ENCODE data around the gene MVK. TPM values are rescaled to one million over a fixed set of nuclear protein-coding genes. Genes with fewer than 3 reads are reported as not detected.

MVK gene
- total and polyA plus RNA-seq, 2 experiments from 2014 or later = 6.7 to 11.8 TPM

DNA sequence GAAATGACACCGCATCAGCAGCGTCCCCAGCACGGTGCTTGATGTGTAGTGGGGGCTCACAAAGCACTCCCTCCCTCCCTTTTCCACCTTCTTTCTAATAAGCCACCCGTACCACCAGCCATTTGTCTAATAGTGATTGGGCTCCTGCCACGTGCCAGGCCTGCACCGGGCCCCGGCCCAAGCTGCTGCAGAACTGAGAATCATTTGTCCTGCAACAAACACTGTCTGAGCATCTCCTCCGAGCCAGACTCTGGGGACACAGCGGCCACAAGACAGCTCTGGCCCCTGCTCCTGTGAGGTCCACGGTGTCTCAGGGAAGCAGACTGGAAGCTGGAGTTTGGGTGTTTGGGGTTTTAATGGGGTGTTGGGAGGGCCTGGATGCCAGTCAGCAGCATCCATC, 43.9 kb downstream of the MVK start:
- peaks cover 5% of the 10 kb centered on the region; the same call in 1 of the 2 replicates for H3F3A ChIP-seq (ENCODE audit: insufficient read depth)
- no peak overlapping the region for H3K4me3 ChIP-seq
- no peak overlapping the region for H2AFZ ChIP-seq
- H4K20me1 ChIP-seq (ENCODE audit: insufficient read depth) = no peaks in the 10 kb centered on the region
- no peaks in the 10 kb centered on the region for H3K9me3 ChIP-seq (ENCODE audit: low read depth)
- H3K4me1 ChIP-seq (ENCODE audit: insufficient read depth) = no peaks in the 10 kb centered on the region
- TF ChIP-seq EZH2 (IDR thresholded peaks at IDR 0.05; ENCODE audit: insufficient read depth, poor library complexity, severe bottlenecking) (no peak), EZH2phosphoT487 (IDR thresholded peaks at IDR 0.05; ENCODE audit: insufficient read depth, low read depth) (no peak)
- in situ Hi-C loops (cut with MboI) = no loop called here
- H3K9me2 ChIP-seq (ENCODE audit: insufficient read depth) = no peaks in the 10 kb centered on the region
- H3K36me3 ChIP-seq (ENCODE audit: low read depth) = no peaks in the 10 kb centered on the region
- H3K27me3 ChIP-seq (replicated peaks; ENCODE audit: insufficient read depth) = peaks cover 83% of the 10 kb centered on the region
- no peak overlapping the region for H3K9ac ChIP-seq
- H3K4me2 ChIP-seq (ENCODE audit: unreplicated experiment) = no peak overlapping the region
- no peaks in the 10 kb centered on the region for H3K79me2 ChIP-seq (ENCODE audit: insufficient read depth)
- no peak for DNase-seq
- 47 to 50% methylated on average over 10 of the region's 10 CpGs for WGBS, 2 experiments (ENCODE audit: low coverage in 1 of 2, low lambda C conversion rate in 2 of 2, missing lambda C conversion rate in 2 of 2)
- H3K27ac ChIP-seq = no peak overlapping the region

DNA sequence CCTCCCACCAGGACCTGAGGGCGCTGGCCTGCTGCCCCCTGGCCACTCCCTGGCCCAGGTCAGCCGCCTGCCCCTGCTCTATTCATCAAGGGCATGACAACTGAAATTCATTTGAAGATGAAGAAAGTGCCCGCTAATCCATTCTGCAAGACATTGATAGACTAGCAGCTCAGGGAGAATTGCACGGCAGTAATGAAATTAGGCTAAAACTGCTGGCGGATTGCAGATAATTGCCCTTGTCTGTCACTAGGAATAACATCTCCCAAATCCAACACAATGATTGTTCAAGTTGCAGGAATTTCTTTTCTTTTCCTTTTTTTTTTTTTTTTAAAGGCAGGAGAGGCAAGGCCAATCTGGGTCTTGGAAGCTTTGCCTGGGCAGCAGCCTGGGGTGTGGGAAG, 44.5 kb downstream of the MVK start:
- 50 to 51% methylated on average over 5 of the region's 5 CpGs for WGBS, 2 experiments (ENCODE audit: low coverage in 1 of 2, low lambda C conversion rate in 2 of 2, missing lambda C conversion rate in 2 of 2)
- Histone ChIP-seq H3K9me2 (ENCODE audit: insufficient read depth) (no peaks in the 10 kb centered on the region), H2AFZ (no peak overlapping the region), H3F3A (ENCODE audit: insufficient read depth) (peaks cover 5% of the 10 kb centered on the region; the same call in 1 of the 2 replicates), H3K27ac (no peak overlapping the region), H3K27me3 (replicated peaks; ENCODE audit: insufficient read depth) (peaks cover 80% of the 10 kb centered on the region), H3K4me1 (ENCODE audit: insufficient read depth) (no peaks in the 10 kb centered on the region), H3K4me2 (ENCODE audit: unreplicated experiment) (no peak overlapping the region), H3K4me3 (no peak overlapping the region), H3K79me2 (ENCODE audit: insufficient read depth) (no peaks in the 10 kb centered on the region), H4K20me1 (ENCODE audit: insufficient read depth) (no peaks in the 10 kb centered on the region), H3K9me3 (ENCODE audit: low read depth) (no peaks in the 10 kb centered on the region), H3K9ac (no peak overlapping the region), H3K36me3 (ENCODE audit: low read depth) (no peaks in the 10 kb centered on the region)
- no peak for DNase-seq
- in situ Hi-C loops (cut with MboI) = no loop called here
- TF ChIP-seq EZH2phosphoT487 (IDR thresholded peaks at IDR 0.05; ENCODE audit: insufficient read depth, low read depth) (no peak), EZH2 (IDR thresholded peaks at IDR 0.05; ENCODE audit: insufficient read depth, poor library complexity, severe bottlenecking) (no peak)

DNA sequence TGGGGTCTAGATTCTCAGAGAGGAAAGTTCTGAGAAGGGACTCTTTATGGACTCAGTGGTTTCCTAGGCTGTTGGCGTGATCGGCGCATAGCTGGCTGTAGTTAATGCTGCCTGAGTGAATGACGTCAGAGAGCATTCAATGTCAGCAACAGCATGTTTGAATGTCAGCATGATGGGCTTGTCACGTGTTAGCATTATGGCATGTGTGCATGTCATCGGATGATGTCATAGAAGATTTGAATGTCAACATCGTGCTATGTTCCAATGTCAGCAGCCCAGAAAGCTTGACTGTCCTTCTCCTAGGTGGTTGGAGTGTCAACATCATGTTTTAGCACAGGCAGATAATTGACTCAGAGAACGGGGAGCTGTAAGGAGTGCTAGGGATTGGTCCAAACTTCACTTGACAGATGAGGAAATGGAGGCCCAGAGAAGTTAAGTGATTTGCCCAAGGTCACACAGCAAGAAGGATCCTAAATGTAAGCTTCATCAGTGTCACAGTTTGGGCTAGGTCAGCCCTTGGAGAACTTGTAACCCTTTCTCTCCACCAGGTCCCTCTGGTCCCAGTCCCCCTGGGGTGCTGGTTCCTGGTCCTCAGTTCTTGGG, 45.5 kb downstream of the MVK start:
- Histone ChIP-seq H3K9me2 (ENCODE audit: insufficient read depth) (no peaks in the 10 kb centered on the region), H3K27ac (no peak overlapping the region), H3K9me3 (ENCODE audit: low read depth) (no peaks in the 10 kb centered on the region), H3K36me3 (ENCODE audit: low read depth) (no peaks in the 10 kb centered on the region), H2AFZ (no peak overlapping the region), H3K9ac (no peak overlapping the region), H3F3A (ENCODE audit: insufficient read depth) (peaks cover 5% of the 10 kb centered on the region; the same call in 1 of the 2 replicates), H4K20me1 (ENCODE audit: insufficient read depth) (no peaks in the 10 kb centered on the region), H3K27me3 (replicated peaks; ENCODE audit: insufficient read depth) (peaks cover 73% of the 10 kb centered on the region), H3K79me2 (ENCODE audit: insufficient read depth) (no peaks in the 10 kb centered on the region), H3K4me1 (ENCODE audit: insufficient read depth) (no peaks in the 10 kb centered on the region), H3K4me3 (no peak overlapping the region), H3K4me2 (ENCODE audit: unreplicated experiment) (no peak overlapping the region)
- in situ Hi-C loops (cut with MboI) = no loop called here
- no peak for DNase-seq
- WGBS, 2 experiments (ENCODE audit: low coverage in 1 of 2, low lambda C conversion rate in 2 of 2, missing lambda C conversion rate in 2 of 2) = 72 to 74% methylated on average over 8 of the region's 8 CpGs
- no peak for TF ChIP-seq EZH2phosphoT487 (IDR thresholded peaks at IDR 0.05; ENCODE audit: insufficient read depth, low read depth)
- TF ChIP-seq EZH2 (IDR thresholded peaks at IDR 0.05; ENCODE audit: insufficient read depth, poor library complexity, severe bottlenecking) = no peak

DNA sequence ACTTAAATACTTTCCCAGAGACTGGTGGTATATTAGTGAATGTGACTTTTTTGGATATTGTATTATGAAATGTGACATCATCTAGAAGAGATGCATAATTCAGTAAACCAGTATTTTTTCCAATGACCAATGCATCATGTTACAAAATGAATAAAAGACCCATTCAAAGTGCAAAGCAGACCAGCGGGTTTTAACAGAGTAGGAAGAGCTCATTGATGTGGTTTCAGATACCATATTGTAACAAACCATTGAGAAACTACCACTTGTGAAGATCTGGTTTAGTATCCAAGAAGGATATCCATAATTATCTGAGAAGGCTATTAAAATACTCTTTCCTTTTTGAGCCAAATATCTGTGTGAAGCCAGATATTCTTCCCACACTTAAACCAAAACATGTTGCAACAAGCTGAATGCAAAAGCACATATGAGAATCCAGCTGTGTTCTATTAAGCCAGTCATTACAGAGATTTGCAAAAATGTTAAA, 47.7 kb downstream of the MVK start:
- no peaks in the 10 kb centered on the region for H3K36me3 ChIP-seq (ENCODE audit: low read depth)
- in situ Hi-C loops (cut with MboI) = no loop called here
- H3K4me1 ChIP-seq (ENCODE audit: insufficient read depth) = no peaks in the 10 kb centered on the region
- H4K20me1 ChIP-seq (ENCODE audit: insufficient read depth) = no peaks in the 10 kb centered on the region
- no peaks in the 10 kb centered on the region for H3K79me2 ChIP-seq (ENCODE audit: insufficient read depth)
- H2AFZ ChIP-seq = no peak overlapping the region
- peaks cover 5% of the 10 kb centered on the region; the same call in 1 of the 2 replicates for H3F3A ChIP-seq (ENCODE audit: insufficient read depth)
- peak; percentile 60 for DNase-seq
- H3K9me2 ChIP-seq (ENCODE audit: insufficient read depth) = no peaks in the 10 kb centered on the region
- no peak overlapping the region for H3K4me3 ChIP-seq
- H3K9me3 ChIP-seq (ENCODE audit: low read depth) = no peaks in the 10 kb centered on the region
- 0 to 5% methylated on average over 1 of the region's 1 CpG for WGBS, 2 experiments (ENCODE audit: low coverage in 1 of 2, low lambda C conversion rate in 2 of 2, missing lambda C conversion rate in 2 of 2)
- no peak overlapping the region for H3K4me2 ChIP-seq (ENCODE audit: unreplicated experiment)
- no peak overlapping the region for H3K27ac ChIP-seq
- TF ChIP-seq EZH2 (IDR thresholded peaks at IDR 0.05; ENCODE audit: insufficient read depth, poor library complexity, severe bottlenecking) (no peak), EZH2phosphoT487 (IDR thresholded peaks at IDR 0.05; ENCODE audit: insufficient read depth, low read depth) (no peak)
- H3K9ac ChIP-seq = no peak overlapping the region
- peaks cover 53% of the 10 kb centered on the region for H3K27me3 ChIP-seq (replicated peaks; ENCODE audit: insufficient read depth)

Measured in GM23248 (cell line).